Right lobe of liver (tissue), 6 donors: Measurements from ENCODE around the gene PCDHGB4. TPM values are rescaled to one million over a fixed set of nuclear protein-coding genes. Genes with fewer than 3 reads are reported as not detected.
"Not testable (repeated sequence)": the region's sequence is repeated elsewhere in the genome, so short reads cannot be mapped to it uniquely, and the experiment has no call there.

Source experiments
- ATAC-seq, 4 donors: fragments of 200-7000 bp; cut with Tn5 transposase; one replicate each; pipeline ENCODE4 v1.9.1; 2020; ENCODE audit warnings: mild to moderate bottlenecking in 4 of 4, moderate library complexity in 4 of 4
- DNase-seq, 3 donors: peaks; one replicate each; pipeline ENCODE4 v3.0.0-alpha.2; 2020
- H3K27ac ChIP-seq, 3 donors: fragments of 200-600 bp; one replicate each; pipeline ENCODE4 v1.8.0; 2022
- H3K27me3 ChIP-seq, 2 donors: fragments of 200-600 bp; one replicate each; pipeline ENCODE4 v1.8.0; 2022
- H3K36me3 ChIP-seq, 4 donors: fragments of 200-600 bp; sonication (generic) in 1 of 4; one replicate each; pipeline versions ENCODE4 v1.5.1 to v1.8.0; 2017 to 2022; ENCODE audit warnings: control low read depth in 1 of 4
- H3K4me1 ChIP-seq, 4 donors: fragments of 200-600 bp; sonication (generic) in 1 of 4; one replicate each; pipeline versions ENCODE4 v1.5.1 to v1.8.0; 2017 to 2022; ENCODE audit warnings: control low read depth in 1 of 4
- H3K4me3 ChIP-seq, 3 donors: fragments of 200-600 bp; one replicate each; pipeline ENCODE4 v1.8.0; 2022
- H3K9me3 ChIP-seq, 4 donors: fragments of 200-600 bp; sonication (generic) in 1 of 4; one replicate each; pipeline versions ENCODE4 v1.5.1 to v1.8.0; 2017 to 2022; ENCODE audit warnings: control low read depth in 1 of 4
- POLR2A ChIP-seq: fragments of 450-650 bp; IDR thresholded peaks from one replicate; pipeline ENCODE4 v1.6.1; 2017; ENCODE audit warnings: antibody characterized with exemption, mild to moderate bottlenecking
- WGBS: methylation state at CpG from one replicate; pipeline ENCODE4 v1.1.6; 2018; ENCODE audit warnings: low coverage, low lambda C conversion rate; ENCODE audit not compliant: insufficient coverage; ENCODE audit errors: missing lambda C conversion rate; 5-methylcytosine and 5-hydroxymethylcytosine counted together
- intact Hi-C, 2 donors: fragments of 100-400 bp; cut with DNase I; formaldehyde crosslinking; loops; one replicate each; pipeline versions ENCODE4 v1.11.2 to v1.14.1; 2022
- total RNA-seq, 6 experiments: library from RNA; depleted of rRNA in 2 of 6; stranded (reverse); fragments of >200 nt in 2 of 6; fragmentation: NEBNext Ultra II Directional in 3 of 6; extraction: Animal tissue kit (Norgen Biotek cat#: 25700) in 3 of 6; gene quantifications; one replicate each; pipeline versions ENCODE4 v1.1.0 to v1.2.4, GENCODE V29; 2016 to 2023
- TF ChIP-seq, protein P1 (sequence below), 4 donors: fragments of 200-600 bp in 3 of 4; fragments of 450-650 bp in 1 of 4; IDR thresholded peaks; one replicate each; pipeline versions ENCODE4 v1.5.1 to v1.8.0; 2016 to 2022; ENCODE audit warnings: antibody characterized with exemption in 4 of 4, mild to moderate bottlenecking in 2 of 4
- donor health status: DM: no; HTN: yes; CAD: no.
- donor health status: DM: no; HTN: no; CAD: no.
- donor health status: DM: no; HTN: no; CAD: no.
- donor health status: DM: no; HTN: yes; CAD: no.
- donor health status: DM: no; HTN: yes; CAD: no.

PCDHGB4 gene
- total RNA-seq, 6 experiments from 2014 or later = 1.6 to 5.5 (median 2.4) TPM

DNA sequence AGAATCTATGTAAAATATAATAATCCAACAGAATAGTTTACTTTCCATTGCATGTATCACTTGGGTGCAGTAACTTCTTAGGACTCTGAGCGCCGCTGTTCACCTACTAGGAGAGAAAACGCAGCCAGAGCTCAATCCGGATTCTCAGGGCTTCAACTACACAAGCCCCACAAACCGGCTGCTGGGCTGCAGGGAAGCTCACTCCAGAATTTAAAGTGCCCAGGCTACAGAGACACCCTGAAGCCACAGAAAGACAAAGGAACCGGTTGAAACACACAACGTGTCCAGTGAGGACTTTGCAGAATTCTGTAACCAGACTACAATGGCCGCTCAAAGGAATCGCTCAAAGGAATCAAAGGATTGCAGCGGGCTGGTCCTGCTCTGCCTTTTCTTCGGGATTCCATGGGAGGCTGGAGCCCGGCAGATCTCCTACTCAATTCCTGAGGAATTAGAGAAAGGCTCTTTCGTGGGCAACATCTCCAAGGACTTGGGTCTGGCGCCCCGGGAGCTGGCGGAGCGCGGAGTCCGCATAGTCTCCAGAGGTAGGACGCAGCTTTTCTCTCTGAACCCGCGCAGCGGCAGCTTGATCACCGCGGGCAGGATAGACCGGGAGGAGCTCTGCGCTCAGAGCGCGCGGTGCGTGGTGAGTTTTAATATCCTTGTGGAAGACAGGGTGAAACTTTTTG is 25.5 kb downstream of the PCDHGB4 start, which contains the start of gene PCDHGA10:
Gene PCDHGA10, plus strand, starts transcription at position 134 of the 686 bp plus-strand sequence. Its CDS starts 189 bp downstream, at position 323.
- H3K9me3 ChIP-seq = peaks cover 0 to 16% (median 5%) of the 10 kb centered on the region in 4 donors
- intact Hi-C loops = loop anchor here in 1 of 2 donors (10.0 kb wide), 1 partner anchor 168 kb away; the partner anchor contains the start of gene PCDHB15
- H3K27ac ChIP-seq = peak within 1 kb of the TSS in 2 of 3 donors; percentile 4 to 30
- WGBS = 9% methylated on average over 26 of the region's 31 CpGs
- peak; percentile 79 to 86 (median 85) for ATAC-seq
- H3K4me3 ChIP-seq = peak within 1 kb of the TSS; percentile 26 to 56 (median 45)
- TF ChIP-seq POLR2A = no peak
- TF ChIP-seq, protein P1, sequence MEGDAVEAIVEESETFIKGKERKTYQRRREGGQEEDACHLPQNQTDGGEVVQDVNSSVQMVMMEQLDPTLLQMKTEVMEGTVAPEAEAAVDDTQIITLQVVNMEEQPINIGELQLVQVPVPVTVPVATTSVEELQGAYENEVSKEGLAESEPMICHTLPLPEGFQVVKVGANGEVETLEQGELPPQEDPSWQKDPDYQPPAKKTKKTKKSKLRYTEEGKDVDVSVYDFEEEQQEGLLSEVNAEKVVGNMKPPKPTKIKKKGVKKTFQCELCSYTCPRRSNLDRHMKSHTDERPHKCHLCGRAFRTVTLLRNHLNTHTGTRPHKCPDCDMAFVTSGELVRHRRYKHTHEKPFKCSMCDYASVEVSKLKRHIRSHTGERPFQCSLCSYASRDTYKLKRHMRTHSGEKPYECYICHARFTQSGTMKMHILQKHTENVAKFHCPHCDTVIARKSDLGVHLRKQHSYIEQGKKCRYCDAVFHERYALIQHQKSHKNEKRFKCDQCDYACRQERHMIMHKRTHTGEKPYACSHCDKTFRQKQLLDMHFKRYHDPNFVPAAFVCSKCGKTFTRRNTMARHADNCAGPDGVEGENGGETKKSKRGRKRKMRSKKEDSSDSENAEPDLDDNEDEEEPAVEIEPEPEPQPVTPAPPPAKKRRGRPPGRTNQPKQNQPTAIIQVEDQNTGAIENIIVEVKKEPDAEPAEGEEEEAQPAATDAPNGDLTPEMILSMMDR (IDR thresholded peaks at IDR 0.05) = peak; percentile 46 to 62 (median 52)
- no peaks in the 10 kb centered on the region for H3K27me3 ChIP-seq
- H3K4me1 ChIP-seq = no peaks in the 10 kb centered on the region
- DNase-seq = peak in 2 of 3 donors; percentile 62 to 70
- H3K36me3 ChIP-seq = no peaks in the 10 kb centered on the region

DNA sequence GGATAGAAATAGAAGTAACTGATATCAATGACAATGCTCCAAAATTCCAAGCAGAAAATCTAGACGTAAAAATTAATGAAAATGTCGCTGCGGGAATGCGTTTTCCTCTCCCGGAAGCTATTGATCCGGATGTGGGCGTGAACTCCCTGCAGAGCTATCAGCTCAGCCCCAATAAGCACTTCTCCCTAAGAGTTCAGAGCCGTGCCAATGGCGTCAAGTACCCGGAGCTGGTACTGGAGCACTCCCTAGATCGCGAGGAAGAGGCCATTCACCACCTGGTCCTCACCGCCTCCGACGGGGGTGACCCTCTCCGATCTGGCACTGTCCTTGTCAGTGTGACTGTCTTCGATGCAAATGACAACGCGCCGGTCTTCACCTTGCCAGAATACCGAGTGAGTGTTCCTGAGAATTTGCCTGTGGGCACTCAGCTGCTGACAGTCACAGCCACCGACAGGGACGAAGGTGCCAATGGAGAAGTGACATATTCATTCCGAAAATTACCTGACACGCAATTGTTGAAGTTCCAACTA is 26.1 kb downstream of the PCDHGB4 start:
- no peaks in the 10 kb centered on the region for H3K4me1 ChIP-seq
- WGBS = 17% methylated on average over 20 of the region's 25 CpGs
- ATAC-seq (peak; percentile 39 to 72 (median 52)), DNase-seq (peak in 2 of 3 donors; percentile 41 to 49)
- TF ChIP-seq, protein P1 (IDR thresholded peaks at IDR 0.05) = no peak
- peak; percentile 10 for TF ChIP-seq POLR2A
- peaks cover 0 to 22% (median 6%) of the 10 kb centered on the region in 4 donors for H3K9me3 ChIP-seq
- no peaks in the 10 kb centered on the region for H3K36me3 ChIP-seq
- H3K27me3 ChIP-seq = no peaks in the 10 kb centered on the region
- peak overlapping the region; percentile 26 to 56 (median 45) for H3K4me3 ChIP-seq
- H3K27ac ChIP-seq = peak overlapping the region in 1 of 3 donors; percentile 30
- intact Hi-C loops = loop anchor here in 1 of 2 donors (10.0 kb wide), 1 partner anchor 169 kb away; the partner anchor contains the start of gene PCDHB15

DNA sequence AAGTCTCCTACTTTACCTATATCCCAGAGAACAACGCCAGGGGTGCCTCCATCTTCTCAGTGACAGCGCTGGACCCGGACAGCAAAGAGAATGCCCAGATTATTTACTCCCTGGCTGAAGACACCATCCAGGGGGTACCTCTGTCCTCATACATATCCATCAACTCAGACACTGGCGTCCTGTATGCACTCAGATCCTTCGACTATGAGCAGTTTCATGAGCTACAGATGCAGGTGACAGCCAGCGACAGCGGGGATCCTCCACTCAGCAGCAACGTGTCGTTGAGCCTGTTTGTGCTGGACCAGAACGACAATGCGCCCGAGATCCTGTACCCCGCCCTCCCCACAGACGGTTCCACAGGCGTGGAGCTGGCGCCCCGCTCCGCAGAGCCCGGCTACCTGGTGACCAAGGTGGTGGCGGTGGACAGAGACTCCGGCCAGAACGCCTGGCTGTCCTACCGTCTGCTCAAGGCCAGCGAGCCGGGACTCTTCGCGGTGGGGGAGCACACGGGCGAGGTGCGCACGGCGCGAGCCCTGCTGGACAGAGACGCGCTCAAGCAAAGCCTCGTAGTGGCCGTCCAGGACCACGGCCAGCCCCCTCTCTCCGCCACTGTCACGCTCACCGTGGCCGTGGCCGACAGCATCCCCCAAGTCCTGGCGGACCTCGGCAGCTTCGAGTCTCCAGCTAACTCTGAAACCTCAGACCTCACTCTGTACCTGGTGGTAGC is 27.2 kb downstream of the PCDHGB4 start:
- WGBS = 38% methylated on average over 3 of the region's 46 CpGs

DNA sequence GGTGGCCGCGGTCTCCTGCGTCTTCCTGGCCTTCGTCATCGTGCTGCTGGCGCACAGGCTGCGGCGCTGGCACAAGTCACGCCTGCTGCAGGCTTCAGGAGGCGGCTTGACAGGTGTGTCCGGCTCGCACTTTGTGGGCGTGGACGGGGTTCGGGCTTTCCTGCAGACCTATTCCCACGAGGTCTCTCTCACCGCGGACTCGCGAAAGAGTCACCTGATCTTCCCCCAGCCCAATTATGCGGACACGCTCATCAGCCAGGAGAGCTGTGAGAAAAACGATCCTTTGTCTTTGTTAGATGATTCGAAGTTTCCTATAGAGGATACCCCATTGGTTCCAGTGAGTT is 27.7 kb downstream of the PCDHGB4 start:
- not testable (repeated sequence) for H3K4me1 ChIP-seq, H3K27ac ChIP-seq, H3K4me3 ChIP-seq, H3K27me3 ChIP-seq, H3K36me3 ChIP-seq, ATAC-seq
- H3K9me3 ChIP-seq = peaks cover 0 to 22% (median 13%) of the 10 kb centered on the region in 4 donors
- 50% methylated on average over 5 of the region's 24 CpGs for WGBS
- DNase-seq = peak in 1 of 3 donors; percentile 27
- intact Hi-C loops = loop anchor here in 1 of 2 donors (10.0 kb wide), 1 partner anchor 170 kb away; the partner anchor contains the start of gene PCDHB15

More for the DNA sequence above, 27.2 kb downstream of the PCDHGB4 start:
- not testable (repeated sequence) for H3K27me3 ChIP-seq, H3K36me3 ChIP-seq, DNase-seq, H3K4me3 ChIP-seq, H3K27ac ChIP-seq, ATAC-seq, H3K4me1 ChIP-seq
- intact Hi-C loops = loop anchor here in 1 of 2 donors (10.0 kb wide), 1 partner anchor 170 kb away; the partner anchor contains the start of gene PCDHB15
- H3K9me3 ChIP-seq = peaks cover 0 to 23% (median 11%) of the 10 kb centered on the region in 4 donors

DNA sequence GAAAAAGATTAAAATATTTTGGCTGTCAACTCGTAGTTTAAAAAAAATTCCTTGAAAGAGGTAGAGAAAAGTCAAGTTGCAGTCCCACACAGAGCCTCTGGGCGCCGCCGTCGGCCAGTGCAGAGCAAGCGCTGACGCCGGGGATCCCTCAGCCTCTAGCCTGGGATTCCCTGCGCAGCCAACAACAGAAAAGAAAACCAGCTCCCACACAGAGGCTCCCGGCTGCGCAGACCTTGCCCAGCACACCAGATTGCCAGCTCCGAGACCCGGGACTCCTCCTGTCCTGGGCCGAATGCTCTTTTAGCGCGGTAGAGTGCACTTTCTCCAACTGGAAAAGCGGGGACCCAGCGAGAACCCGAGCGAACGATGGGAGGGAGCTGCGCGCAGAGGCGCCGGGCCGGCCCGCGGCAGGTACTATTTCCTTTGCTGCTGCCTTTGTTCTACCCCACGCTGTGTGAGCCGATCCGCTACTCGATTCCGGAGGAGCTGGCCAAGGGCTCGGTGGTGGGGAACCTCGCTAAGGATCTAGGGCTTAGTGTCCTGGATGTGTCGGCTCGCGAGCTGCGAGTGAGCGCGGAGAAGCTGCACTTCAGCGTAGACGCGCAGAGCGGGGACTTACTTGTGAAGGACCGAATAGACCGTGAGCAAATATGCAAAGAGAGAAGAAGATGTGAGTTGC is 30.1 kb downstream of the PCDHGB4 start, which contains the start of gene PCDHGB7:
Gene PCDHGB7, plus strand, starts transcription at position 184 of the 679 bp plus-strand sequence. Its CDS starts 183 bp downstream, at position 367.
- H3K4me1 ChIP-seq, H3K27ac ChIP-seq, H3K27me3 ChIP-seq, H3K36me3 ChIP-seq: not testable (repeated sequence)
- H3K4me3 ChIP-seq = peak within 1 kb of the TSS in 2 of 3 donors; percentile 23 to 43
- WGBS = 17% methylated on average over 27 of the region's 47 CpGs
- intact Hi-C loops = loop anchor here in 1 of 2 donors (10.0 kb wide), 1 partner anchor 173 kb away; the partner anchor contains the start of gene PCDHB15
- ATAC-seq (peak; percentile 80 to 90 (median 86)), DNase-seq (peak in 2 of 3 donors; percentile 56 to 80)
- TF ChIP-seq, protein P1 (IDR thresholded peaks at IDR 0.05) = peak; percentile 39 to 56 (median 45)
- peaks cover 0 to 32% (median 18%) of the 10 kb centered on the region in 4 donors for H3K9me3 ChIP-seq
